Breast epithelium (tissue), 4 donors: ENCODE measurements around the gene OTULIN. TPM values are rescaled to one million over a fixed set of nuclear protein-coding genes. Genes with fewer than 3 reads are reported as not detected.

Source experiments
- DNase-seq, 2 donors: peaks; one replicate each; pipeline ENCODE4 v3.0.0-alpha.2; 2019; ENCODE audit warnings: low spot score in 2 of 2
- H3K27ac ChIP-seq, 2 donors: fragments of 200-600 bp; sonication (generic) in 1 of 2; one replicate each; pipeline ENCODE4 v1.5.1; 2016 to 2019; ENCODE audit warnings: mild to moderate bottlenecking in 1 of 2
- H3K27me3 ChIP-seq, 2 donors: fragments of 200-600 bp; sonication (generic) in 1 of 2; one replicate each; pipeline versions ENCODE4 v1.5.1 to v1.6.0; 2017 to 2019; ENCODE audit warnings: control low read depth in 1 of 2, mild to moderate bottlenecking in 1 of 2
- H3K36me3 ChIP-seq: fragments of 200-600 bp; one replicate; pipeline ENCODE4 v1.5.1; 2019
- H3K4me1 ChIP-seq, 2 donors: fragments of 200-600 bp; sonication (generic); one replicate each; pipeline ENCODE4 v1.5.1; 2016 to 2019; ENCODE audit warnings: control low read depth in 1 of 2
- H3K4me3 ChIP-seq, 3 donors: fragments of 200-600 bp; sonication (generic); 1 replicate in 2 of 3; 2 replicates in 1 of 3; pipeline ENCODE4 v1.5.1; 2016 to 2019; ENCODE audit warnings: mild to moderate bottlenecking in 3 of 3, moderate library complexity in 2 of 3
- H3K9me3 ChIP-seq, 2 donors: fragments of 200-600 bp; sonication (generic) in 1 of 2; one replicate each; pipeline ENCODE4 v1.5.1; 2016 to 2019; ENCODE audit warnings: control low read depth in 1 of 2
- POLR2A ChIP-seq: fragments of 450-650 bp; IDR thresholded peaks from one replicate; pipeline ENCODE4 v1.6.1; 2016; ENCODE audit warnings: antibody characterized with exemption, mild to moderate bottlenecking, moderate library complexity
- POLR2AphosphoS5 ChIP-seq, 3 donors: sonication (generic); formaldehyde crosslinking; IDR thresholded peaks; one replicate each; pipeline ENCODE4 v1.6.1; 2017; ENCODE audit warnings: antibody characterized with exemption in 3 of 3
- intact Hi-C: fragments of 100-400 bp; cut with DNase I; formaldehyde crosslinking; loops from one replicate; pipeline ENCODE4 v1.15.1; 2023; ENCODE audit warnings: low total_unique reads
- total RNA-seq, 3 donors: library from RNA; depleted of rRNA; stranded (reverse); fragments of >200 nt; gene quantifications; one replicate each; pipeline ENCODE4 v1.1.0, GENCODE V29; 2016
- TF ChIP-seq, protein P1 (sequence below), 3 donors: fragments of 450-650 bp; IDR thresholded peaks; one replicate each; pipeline ENCODE4 v1.5.1; 2016 to 2017; ENCODE audit warnings: antibody characterized with exemption in 3 of 3, mild to moderate bottlenecking in 3 of 3, moderate library complexity in 3 of 3

OTULIN gene
- total RNA-seq, 3 donors from 2014 or later = 31.0 to 63.7 (median 47.2) TPM

DNA sequence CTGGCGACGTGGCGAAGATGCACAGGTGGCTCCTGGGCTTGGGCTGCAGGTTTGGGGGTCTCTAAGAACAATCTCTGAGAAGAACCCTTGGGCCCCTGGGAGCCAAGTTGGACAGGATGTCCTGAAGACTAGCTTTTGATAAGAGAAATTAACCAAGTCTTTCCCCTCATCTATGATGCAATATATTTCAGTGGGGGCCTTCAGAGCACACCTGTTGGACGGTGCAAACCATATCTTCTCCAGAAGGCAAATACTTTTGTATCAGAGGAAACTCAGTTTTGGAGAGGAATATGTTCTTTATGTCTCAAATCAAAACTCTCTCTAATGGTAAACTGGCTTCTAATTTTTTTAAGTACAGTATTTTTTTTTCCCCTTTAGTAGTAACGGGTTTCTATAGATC lies 28.6 kb downstream of the OTULIN start:
- TF ChIP-seq, protein P1, sequence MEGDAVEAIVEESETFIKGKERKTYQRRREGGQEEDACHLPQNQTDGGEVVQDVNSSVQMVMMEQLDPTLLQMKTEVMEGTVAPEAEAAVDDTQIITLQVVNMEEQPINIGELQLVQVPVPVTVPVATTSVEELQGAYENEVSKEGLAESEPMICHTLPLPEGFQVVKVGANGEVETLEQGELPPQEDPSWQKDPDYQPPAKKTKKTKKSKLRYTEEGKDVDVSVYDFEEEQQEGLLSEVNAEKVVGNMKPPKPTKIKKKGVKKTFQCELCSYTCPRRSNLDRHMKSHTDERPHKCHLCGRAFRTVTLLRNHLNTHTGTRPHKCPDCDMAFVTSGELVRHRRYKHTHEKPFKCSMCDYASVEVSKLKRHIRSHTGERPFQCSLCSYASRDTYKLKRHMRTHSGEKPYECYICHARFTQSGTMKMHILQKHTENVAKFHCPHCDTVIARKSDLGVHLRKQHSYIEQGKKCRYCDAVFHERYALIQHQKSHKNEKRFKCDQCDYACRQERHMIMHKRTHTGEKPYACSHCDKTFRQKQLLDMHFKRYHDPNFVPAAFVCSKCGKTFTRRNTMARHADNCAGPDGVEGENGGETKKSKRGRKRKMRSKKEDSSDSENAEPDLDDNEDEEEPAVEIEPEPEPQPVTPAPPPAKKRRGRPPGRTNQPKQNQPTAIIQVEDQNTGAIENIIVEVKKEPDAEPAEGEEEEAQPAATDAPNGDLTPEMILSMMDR (IDR thresholded peaks at IDR 0.05) = no peak
- TF ChIP-seq POLR2AphosphoS5 (IDR thresholded peaks at IDR 0.05) = no peak
- no peak for TF ChIP-seq POLR2A
- Histone ChIP-seq H3K36me3 (no peaks in the 10 kb centered on the region), H3K4me1 (no peaks in the 10 kb centered on the region), H3K9me3 (peaks cover 5 to 11% of the 10 kb centered on the region in 2 donors), H3K27ac (no peak overlapping the region), H3K27me3 (no peaks in the 10 kb centered on the region), H3K4me3 (no peak overlapping the region)
- no peak for DNase-seq
- intact Hi-C loops = no loop called here

DNA sequence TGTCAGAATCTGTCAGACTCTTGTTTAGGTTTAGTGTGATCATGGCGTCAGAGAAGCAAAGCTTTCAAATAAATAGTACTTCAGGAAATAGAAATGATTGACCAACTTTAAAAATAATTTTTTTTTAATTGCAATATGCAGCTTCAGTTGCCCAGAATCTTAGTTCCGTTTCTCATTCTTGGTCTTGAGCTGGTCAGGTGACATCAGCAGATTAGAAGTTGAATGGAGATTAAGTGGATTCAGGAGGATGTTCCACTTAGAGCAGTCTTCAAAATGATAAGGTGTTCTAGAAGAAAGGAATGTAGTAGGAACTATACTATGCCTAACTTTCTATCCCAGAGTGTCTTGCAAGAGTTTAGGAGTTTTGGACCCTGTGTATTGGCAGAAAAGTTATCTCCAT lies 30.6 kb downstream of the OTULIN start:
- no peak overlapping the region for H3K4me3 ChIP-seq
- peaks cover 4 to 6% of the 10 kb centered on the region in 2 donors for H3K9me3 ChIP-seq
- intact Hi-C loops = no loop called here
- no peak for DNase-seq
- H3K27ac ChIP-seq = no peak overlapping the region
- no peaks in the 10 kb centered on the region for H3K27me3 ChIP-seq
- TF ChIP-seq POLR2A (no peak), POLR2AphosphoS5 (IDR thresholded peaks at IDR 0.05) (no peak)
- TF ChIP-seq, protein P1 (IDR thresholded peaks at IDR 0.05) = no peak
- H3K4me1 ChIP-seq = no peaks in the 10 kb centered on the region
- no peaks in the 10 kb centered on the region for H3K36me3 ChIP-seq

DNA sequence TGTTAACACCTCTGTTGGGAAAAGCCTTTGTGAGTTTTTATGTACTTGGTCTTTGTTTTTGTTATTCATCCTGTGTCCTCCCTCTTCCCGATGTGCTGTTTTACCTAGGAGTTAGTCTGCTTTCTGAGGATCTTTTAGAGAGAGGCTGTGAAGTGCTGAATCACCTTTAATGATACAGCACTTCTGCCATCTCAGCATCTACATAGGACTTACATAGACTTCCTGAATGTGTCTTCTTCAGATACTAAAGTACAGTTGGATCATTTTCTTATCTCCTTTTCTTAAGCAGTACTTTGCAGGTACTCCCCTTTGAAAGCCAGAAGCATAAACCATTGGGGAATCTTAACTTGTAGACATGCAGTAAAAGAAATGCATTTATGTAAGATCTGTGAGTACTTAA lies 31.5 kb downstream of the OTULIN start:
- Histone ChIP-seq H3K27me3 (no peaks in the 10 kb centered on the region), H3K4me3 (no peak overlapping the region), H3K36me3 (no peaks in the 10 kb centered on the region), H3K4me1 (no peaks in the 10 kb centered on the region), H3K9me3 (no peaks in the 10 kb centered on the region), H3K27ac (no peak overlapping the region)
- no peak for DNase-seq
- no peak for TF ChIP-seq POLR2A
- no peak for TF ChIP-seq POLR2AphosphoS5 (IDR thresholded peaks at IDR 0.05)
- TF ChIP-seq, protein P1 (IDR thresholded peaks at IDR 0.05) = no peak
- intact Hi-C loops = no loop called here

DNA sequence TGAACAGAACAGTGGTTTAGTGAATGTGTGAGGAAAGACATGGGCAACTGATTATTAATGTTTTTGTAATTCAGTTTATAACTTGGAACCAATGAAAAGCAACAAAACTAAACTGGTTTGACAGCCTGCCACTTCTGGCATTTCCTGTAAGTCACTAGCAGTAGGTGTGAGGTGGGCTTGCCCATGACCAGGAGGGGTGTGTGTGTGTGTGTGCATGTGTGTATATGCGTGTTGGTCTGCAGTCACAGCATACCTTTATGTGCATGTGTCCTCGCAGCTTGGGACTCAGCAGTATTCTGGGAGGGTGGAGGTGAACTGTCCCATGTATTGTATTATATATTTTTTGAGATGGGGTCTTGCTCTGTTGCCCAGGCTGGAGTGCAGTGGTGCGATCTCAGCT lies 32.3 kb downstream of the OTULIN start:
- TF ChIP-seq POLR2A (no peak), POLR2AphosphoS5 (IDR thresholded peaks at IDR 0.05) (no peak)
- TF ChIP-seq, protein P1 (IDR thresholded peaks at IDR 0.05) = no peak
- H3K27me3 ChIP-seq = no peaks in the 10 kb centered on the region
- H3K4me1 ChIP-seq = no peaks in the 10 kb centered on the region
- no peak for DNase-seq
- H3K9me3 ChIP-seq = no peaks in the 10 kb centered on the region
- intact Hi-C loops = no loop called here
- H3K4me3 ChIP-seq = no peak overlapping the region
- H3K36me3 ChIP-seq = no peaks in the 10 kb centered on the region
- H3K27ac ChIP-seq = no peak overlapping the region

DNA sequence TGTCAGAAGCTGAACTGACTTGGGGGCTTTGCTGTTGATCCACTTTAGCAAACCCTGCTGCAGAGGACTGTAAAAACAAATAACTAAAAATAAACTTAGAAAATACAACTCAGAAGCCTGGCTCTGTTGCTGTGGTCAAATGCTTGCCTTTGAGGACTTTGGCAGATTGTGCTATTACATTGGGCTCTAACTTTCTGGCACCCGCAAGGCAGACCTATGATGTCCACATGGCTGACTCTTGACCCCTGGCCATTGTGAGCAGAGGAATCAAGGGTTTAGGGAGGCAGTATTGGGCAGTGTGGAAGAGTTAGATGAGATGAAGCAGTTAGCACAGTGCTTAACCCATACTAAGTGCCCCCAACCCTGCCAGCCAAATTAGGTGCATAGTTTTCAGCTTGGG lies 34.0 kb downstream of the OTULIN start:
- no peaks in the 10 kb centered on the region for H3K4me1 ChIP-seq
- TF ChIP-seq POLR2AphosphoS5 (IDR thresholded peaks at IDR 0.05) = no peak
- TF ChIP-seq, protein P1 (IDR thresholded peaks at IDR 0.05) = no peak
- no peak for DNase-seq
- H3K4me3 ChIP-seq = no peak overlapping the region
- H3K9me3 ChIP-seq = no peaks in the 10 kb centered on the region
- no peaks in the 10 kb centered on the region for H3K36me3 ChIP-seq
- no peaks in the 10 kb centered on the region for H3K27me3 ChIP-seq
- intact Hi-C loops = no loop called here
- H3K27ac ChIP-seq = no peak overlapping the region
